ENCODE measurements around the gene ITGA7.
"Not testable (repeated sequence)": the region's sequence is repeated elsewhere in the genome, so short reads cannot be mapped to it uniquely, and the experiment has no call there.

ITGA7 gene

DNA sequence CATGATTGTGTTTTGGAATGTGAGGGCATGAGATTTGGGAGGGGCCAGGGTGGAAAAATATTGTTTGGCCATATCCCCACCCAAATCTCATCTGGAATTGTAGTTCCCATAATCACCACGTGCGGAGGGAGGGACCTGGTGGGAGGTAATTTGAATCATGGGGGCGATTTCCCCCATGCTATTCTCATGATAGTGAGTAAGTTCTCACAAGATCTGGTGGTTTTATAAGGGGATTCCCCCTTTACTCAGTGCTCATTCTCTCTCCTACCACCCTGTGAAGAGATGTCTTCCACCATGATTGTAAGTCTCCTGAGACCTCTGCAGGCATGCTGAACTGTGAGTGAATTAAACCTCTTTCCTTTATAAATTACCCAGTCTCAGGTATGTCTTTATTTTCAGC lies 55.4 kb downstream of the ITGA7 start:
- no peak for DNase-seq (ENCODE audit: low read depth in 2 of 3, low spot score in 1 of 3)

GRCh38 chr12:55651299-55651683 lies 56.4 kb downstream of the ITGA7 start:
- no peak for DNase-seq (ENCODE audit: low read depth in 2 of 3, low spot score in 1 of 3)

GRCh38 chr12:55650620-55651298 lies 56.9 kb downstream of the ITGA7 start:
- not testable (repeated sequence) for DNase-seq (ENCODE audit: low read depth in 2 of 3, low spot score in 1 of 3)

DNA sequence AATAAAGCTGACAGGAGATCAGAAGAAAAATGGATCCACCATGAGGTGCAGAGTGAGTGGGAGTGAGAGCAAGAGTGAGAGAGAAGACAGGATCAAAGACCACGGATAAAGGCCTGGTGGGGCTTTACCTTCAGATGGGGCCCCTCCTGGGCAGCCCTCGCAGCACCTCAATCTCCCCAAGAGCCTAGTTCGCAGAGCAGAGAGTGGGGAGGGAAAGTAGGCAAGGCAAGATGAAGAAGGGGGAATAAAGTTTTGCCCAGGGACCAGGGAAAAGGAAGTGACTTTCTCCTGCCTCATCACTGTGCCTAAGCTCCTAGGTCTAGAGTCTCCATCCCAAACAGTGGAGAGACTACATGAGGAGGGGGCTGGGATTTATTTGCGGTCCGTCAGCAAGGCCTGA lies 60.7 kb downstream of the ITGA7 start:
- no peak for DNase-seq (ENCODE audit: low read depth in 2 of 3, low spot score in 1 of 3)

DNA sequence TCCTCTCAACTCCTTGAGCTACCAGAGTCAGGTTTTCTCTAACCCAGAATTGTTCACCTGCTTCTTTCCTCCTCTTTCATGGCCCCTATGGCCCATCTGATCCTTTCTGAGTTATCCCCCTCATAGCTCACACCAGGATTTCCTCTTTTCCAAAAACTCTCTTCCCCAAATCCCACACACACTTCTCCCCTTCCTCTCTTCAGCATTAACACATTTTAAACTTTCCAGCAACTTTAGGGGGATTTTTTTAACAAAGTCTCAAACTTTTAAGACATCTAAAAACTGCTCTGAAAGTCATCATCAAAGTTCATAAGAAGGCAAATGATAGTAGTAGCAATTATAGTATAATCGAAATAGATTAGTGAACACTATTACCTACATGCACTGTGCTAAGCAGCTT lies 63.1 kb downstream of the ITGA7 start:
- no peak for DNase-seq (ENCODE audit: low read depth in 2 of 3, low spot score in 1 of 3)

- no peak for DNase-seq (ENCODE audit: low read depth in 2 of 3, low spot score in 1 of 3)
Measured at GRCh38 chr12:55642669-55643068, 65.0 kb downstream of the ITGA7 start.

DNA sequence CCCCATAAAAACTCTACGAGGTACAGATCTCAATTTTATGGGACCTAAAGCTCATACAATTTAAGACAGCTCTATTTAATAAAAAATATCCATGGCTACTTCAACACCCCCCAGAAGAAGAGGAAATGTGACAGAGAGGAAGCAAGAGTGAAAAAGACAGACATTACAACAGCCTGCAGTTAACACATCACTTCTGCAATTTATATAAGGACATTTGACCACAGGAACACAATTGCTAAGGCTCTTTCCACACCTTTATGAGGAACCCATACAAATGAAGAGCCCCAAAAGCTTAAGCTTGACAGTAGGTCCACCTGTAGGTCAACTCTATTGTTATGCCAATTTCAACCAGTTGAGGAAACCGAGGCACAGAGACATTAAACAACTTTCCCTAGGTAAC lies 65.4 kb downstream of the ITGA7 start:
- DNase-seq (ENCODE audit: low read depth in 2 of 3, low spot score in 1 of 3) = no peak

DNA sequence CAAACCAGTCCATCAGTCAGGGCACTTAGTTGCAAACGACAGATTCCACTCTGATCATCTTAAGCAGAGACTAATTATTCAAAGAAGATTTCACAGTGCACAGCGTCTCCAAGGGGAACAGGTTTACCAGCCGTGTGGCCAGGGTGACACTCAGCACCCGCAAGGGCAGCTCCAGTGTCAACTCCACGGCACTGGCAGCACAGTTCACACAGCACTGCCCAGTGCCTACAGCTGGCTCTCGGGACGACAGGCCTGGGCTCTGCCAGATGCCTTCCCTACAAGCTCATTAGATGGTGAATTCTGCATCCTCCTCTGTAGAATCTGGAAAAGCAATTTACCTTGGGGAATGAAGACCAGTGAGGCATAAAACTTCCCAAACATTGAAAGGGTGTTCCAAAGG lies 66.1 kb downstream of the ITGA7 start:
- no peak for DNase-seq (ENCODE audit: low read depth in 2 of 3, low spot score in 1 of 3)

DNA sequence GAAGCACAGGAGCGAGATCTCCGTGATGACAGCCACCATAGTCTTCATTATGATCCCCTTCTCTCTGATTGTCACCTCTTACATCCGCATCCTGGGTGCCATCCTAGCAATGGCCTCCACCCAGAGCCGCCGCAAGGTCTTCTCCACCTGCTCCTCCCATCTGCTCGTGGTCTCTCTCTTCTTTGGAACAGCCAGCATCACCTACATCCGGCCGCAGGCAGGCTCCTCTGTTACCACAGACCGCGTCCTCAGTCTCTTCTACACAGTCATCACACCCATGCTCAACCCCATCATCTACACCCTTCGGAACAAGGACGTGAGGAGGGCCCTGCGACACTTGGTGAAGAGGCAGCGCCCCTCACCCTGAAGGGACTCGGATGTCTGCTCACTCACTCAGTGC lies 70.2 kb downstream of the ITGA7 start:
- DNase-seq (ENCODE audit: low read depth in 2 of 3, low spot score in 1 of 3) = no peak

DNA sequence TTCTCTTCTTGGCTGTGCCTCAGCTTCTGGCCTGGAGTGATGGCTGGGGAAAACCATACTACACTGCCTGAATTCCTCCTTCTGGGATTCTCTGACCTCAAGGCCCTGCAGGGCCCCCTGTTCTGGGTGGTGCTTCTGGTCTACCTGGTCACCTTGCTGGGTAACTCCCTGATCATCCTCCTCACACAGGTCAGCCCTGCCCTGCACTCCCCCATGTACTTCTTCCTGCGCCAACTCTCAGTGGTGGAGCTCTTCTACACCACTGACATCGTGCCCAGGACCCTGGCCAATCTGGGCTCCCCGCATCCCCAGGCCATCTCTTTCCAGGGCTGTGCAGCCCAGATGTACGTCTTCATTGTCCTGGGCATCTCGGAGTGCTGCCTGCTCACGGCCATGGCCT lies 70.9 kb downstream of the ITGA7 start, which contains the start of gene OR10P1:
TSS of gene OR10P1 (plus strand) at position 40 of the 400 bp plus-strand sequence. CDS start at position 40, 0 bp downstream.
- no peak for DNase-seq (ENCODE audit: low read depth in 2 of 3, low spot score in 1 of 3)

DNA sequence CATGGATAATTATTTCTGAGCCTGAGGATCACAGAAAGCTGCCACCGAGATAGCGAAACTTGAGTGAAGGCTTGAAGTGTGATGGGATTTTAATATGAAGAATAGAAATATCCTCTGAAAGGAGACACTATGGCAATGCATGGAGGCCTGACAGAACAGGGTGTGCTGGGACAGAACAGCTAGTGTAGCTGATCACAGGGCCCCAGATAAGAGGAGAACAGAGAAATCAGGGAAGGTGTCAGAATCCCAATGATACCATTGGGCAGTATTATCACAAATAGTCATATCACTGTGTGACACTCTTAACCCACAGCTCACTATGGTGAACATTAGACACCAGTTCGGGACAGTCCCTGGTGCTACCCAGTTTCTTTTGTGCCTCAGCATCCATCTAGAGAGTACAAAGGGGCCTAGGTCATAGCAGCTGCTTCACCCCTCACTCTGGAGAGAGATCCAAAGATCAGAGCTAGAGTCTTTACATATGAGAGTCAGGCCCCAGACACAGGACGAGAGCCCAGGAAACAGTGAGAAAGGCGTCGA lies 71.5 kb downstream of the ITGA7 start:
- no peak for DNase-seq (ENCODE audit: low read depth in 2 of 3, low spot score in 1 of 3)
